ENCODE measurements around the gene UBE2E1.

GRCh38 chr3:23882487-23882918 lies 76.7 kb downstream of the UBE2E1 start:
- TF ChIP-seq, protein P1, sequence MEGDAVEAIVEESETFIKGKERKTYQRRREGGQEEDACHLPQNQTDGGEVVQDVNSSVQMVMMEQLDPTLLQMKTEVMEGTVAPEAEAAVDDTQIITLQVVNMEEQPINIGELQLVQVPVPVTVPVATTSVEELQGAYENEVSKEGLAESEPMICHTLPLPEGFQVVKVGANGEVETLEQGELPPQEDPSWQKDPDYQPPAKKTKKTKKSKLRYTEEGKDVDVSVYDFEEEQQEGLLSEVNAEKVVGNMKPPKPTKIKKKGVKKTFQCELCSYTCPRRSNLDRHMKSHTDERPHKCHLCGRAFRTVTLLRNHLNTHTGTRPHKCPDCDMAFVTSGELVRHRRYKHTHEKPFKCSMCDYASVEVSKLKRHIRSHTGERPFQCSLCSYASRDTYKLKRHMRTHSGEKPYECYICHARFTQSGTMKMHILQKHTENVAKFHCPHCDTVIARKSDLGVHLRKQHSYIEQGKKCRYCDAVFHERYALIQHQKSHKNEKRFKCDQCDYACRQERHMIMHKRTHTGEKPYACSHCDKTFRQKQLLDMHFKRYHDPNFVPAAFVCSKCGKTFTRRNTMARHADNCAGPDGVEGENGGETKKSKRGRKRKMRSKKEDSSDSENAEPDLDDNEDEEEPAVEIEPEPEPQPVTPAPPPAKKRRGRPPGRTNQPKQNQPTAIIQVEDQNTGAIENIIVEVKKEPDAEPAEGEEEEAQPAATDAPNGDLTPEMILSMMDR (conservative IDR thresholded peaks at IDR 0.05; ENCODE audit: low read depth, low read length), result no peak
- TF ChIP-seq RFX5 (IDR thresholded peaks at IDR 0.05; ENCODE audit: low read depth, low read length) (no peak), POLR2A (IDR thresholded peaks at IDR 0.05; ENCODE audit: low read depth, low read length) (no peak), NFE2L2 (IDR thresholded peaks at IDR 0.05; ENCODE audit: low read depth, low read length) (no peak), RAD21 (IDR thresholded peaks at IDR 0.05; ENCODE audit: low read length) (no peak), CEBPB (IDR thresholded peaks at IDR 0.05; ENCODE audit: low read depth, low read length) (no peak), USF2 (IDR thresholded peaks at IDR 0.05; ENCODE audit: low read depth, low read length) (no peak), MAZ (IDR thresholded peaks at IDR 0.05; ENCODE audit: borderline replicate concordance, low read depth, low read length) (no peak), CHD1 (IDR thresholded peaks at IDR 0.05; ENCODE audit: low read depth, low read length) (no peak), RCOR1 (IDR thresholded peaks at IDR 0.05; ENCODE audit: insufficient replicate concordance, low read length) (no peak), SMC3 (IDR thresholded peaks at IDR 0.05; ENCODE audit: low read depth, low read length) (no peak), BHLHE40 (IDR thresholded peaks at IDR 0.05; ENCODE audit: low read depth, low read length) (no peak), MXI1 (IDR thresholded peaks at IDR 0.05; ENCODE audit: borderline replicate concordance, low read depth, low read length) (no peak)
- TF ChIP-seq, protein P2, sequence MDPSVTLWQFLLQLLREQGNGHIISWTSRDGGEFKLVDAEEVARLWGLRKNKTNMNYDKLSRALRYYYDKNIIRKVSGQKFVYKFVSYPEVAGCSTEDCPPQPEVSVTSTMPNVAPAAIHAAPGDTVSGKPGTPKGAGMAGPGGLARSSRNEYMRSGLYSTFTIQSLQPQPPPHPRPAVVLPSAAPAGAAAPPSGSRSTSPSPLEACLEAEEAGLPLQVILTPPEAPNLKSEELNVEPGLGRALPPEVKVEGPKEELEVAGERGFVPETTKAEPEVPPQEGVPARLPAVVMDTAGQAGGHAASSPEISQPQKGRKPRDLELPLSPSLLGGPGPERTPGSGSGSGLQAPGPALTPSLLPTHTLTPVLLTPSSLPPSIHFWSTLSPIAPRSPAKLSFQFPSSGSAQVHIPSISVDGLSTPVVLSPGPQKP (IDR thresholded peaks at IDR 0.05; ENCODE audit: borderline replicate concordance, low read depth, low read length), result no peak
